H1 (cell line): ENCODE data around the gene LAMA3. TPM values are rescaled to one million over a fixed set of nuclear protein-coding genes. Genes with fewer than 3 reads are reported as not detected.

ENCODE experiments used
- TCF12 ChIP-seq: IDR thresholded peaks from 2 replicates; pipeline ENCODE4 v1.6.1; 2011; ENCODE audit warnings: low read depth, mild to moderate bottlenecking, low read length
- polyA plus RNA-seq, 7 experiments: library from polyadenylated mRNA; depleted of rRNA in 3 of 7; stranded (reverse) in 5 of 7; unstranded in 2 of 7; fragments of >200 nt in 5 of 7; fragments of 200-250 nt in 2 of 7; gene quantifications; 1 replicate in 5 of 7; 2 replicates in 1 of 7; 4 replicates in 1 of 7; pipeline versions ENCODE4 v1.2.1 to v1.2.3, GENCODE V29; 2011 to 2013; ENCODE audit warnings: missing spikeins in 2 of 7, mixed read lengths in 2 of 7
- total RNA-seq: library from RNA; stranded (reverse); fragmentation: NEBNext Ultra II Directional; extraction: Animal tissue kit (Norgen Biotek cat#: 25700); gene quantifications from 2 replicates; pipeline ENCODE4 v1.2.1, GENCODE V29; 2021

LAMA3 gene
- total and polyA plus RNA-seq, 2 of the 8 experiments (the other 6 are each of a cell fraction or from before 2014, with no cell fraction given), result 0.76 to 5.0 TPM

DNA sequence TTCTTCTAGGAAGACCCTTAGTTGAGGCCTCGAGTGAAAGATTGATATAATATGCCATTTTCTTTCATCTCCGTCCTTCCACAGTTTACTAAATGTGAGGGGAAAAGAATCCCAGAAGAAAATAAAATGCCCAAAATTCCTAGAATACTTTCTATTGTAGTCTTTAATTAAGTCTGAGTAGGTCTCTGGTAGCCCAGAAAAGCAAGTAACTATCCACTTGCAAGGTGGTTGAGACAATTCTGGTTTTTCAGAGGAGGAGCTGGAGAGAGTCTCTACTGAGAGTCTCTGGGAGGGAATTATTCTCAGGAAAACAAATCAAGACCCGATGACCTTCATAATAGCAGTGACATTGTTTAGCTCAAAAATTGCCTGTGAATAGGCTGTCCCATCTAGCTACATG is 261.4 kb downstream of the LAMA3 start (continued):
- no peak for TF ChIP-seq TCF12
- TF ChIP-seq, all 59 proteins: peak for 0
